Retinal pigment epithelial cell (primary cell): ENCODE measurements around the gene ARID1B.

Source experiments
- DNase-seq: peaks from one replicate; pipeline ENCODE4 v3.0.0-alpha.2; 2010; ENCODE audit warnings: low read depth
- H3K4me3 ChIP-seq: 2 replicates; pipeline ENCODE4 v1.5.1; 2011; ENCODE audit warnings: mild to moderate bottlenecking, low read length, control low read depth, moderate library complexity
- TF ChIP-seq, protein P1 (sequence below): conservative IDR thresholded peaks from 2 replicates; pipeline ENCODE4 v1.5.1; 2011; ENCODE audit warnings: low read depth, low read length, control low read depth, inconsistent platforms

ARID1B gene

DNA sequence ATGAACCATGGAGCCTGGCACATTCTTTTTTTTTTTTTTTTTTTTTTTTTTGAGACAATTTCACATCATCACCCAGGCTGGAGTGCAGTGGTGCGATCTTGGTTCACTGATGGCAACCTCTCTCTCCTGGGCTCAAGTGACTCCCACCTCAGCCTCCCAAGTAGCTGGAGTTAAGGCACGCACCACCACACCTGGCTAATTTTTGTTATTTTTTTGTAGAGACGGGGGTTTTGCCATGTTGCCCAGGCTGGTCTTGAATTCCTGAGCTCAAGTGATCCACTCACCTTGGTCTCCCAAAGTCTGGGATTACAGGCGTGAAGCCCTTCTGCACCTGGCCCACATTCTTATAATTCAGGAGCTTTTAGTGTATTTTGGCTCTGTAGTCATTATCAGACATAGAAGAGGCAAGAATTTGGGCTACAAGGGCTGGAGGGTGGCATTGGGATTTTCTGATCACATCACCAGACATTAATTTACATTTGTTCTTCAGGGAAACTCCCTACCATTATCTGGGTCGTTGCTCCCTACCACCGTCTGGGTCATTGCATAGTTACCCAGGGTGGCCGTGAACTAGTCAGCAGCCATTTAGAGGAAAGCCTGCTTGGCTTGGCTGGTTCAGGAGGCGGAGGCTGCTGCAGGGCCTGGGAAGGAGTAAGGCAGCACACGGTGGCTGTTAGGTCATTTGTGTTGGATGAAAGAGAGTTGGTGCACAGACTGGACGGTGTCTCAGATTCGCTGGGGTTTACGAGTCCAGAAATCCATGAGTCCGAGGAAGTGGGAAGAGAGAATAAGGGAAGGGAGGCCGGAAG, 17.6 kb downstream of the ARID1B start:
- TF ChIP-seq, protein P1, sequence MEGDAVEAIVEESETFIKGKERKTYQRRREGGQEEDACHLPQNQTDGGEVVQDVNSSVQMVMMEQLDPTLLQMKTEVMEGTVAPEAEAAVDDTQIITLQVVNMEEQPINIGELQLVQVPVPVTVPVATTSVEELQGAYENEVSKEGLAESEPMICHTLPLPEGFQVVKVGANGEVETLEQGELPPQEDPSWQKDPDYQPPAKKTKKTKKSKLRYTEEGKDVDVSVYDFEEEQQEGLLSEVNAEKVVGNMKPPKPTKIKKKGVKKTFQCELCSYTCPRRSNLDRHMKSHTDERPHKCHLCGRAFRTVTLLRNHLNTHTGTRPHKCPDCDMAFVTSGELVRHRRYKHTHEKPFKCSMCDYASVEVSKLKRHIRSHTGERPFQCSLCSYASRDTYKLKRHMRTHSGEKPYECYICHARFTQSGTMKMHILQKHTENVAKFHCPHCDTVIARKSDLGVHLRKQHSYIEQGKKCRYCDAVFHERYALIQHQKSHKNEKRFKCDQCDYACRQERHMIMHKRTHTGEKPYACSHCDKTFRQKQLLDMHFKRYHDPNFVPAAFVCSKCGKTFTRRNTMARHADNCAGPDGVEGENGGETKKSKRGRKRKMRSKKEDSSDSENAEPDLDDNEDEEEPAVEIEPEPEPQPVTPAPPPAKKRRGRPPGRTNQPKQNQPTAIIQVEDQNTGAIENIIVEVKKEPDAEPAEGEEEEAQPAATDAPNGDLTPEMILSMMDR, result no peak
- no peak for DNase-seq
- no peak overlapping the region for H3K4me3 ChIP-seq

DNA sequence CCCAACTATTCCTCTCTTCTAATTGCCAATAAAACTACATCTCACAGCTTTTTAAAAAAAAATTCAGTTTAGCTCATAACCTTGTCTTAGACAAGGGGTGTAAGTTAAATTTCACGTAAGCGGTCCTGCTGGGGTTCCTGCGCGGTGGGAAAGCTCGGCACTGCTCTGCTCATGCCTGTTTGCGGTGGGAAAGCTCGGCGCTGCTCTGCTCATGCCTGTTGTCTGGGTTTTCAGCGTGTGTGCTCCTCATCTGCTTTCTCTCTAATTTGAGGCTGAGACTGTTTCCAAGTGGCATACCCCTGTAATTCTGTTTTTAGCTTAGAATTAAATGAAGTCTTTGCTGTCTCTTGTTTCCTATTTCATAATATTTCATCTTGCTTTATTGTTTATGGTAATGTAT, 18.6 kb downstream of the ARID1B start:
- TF ChIP-seq, protein P1, result no peak
- DNase-seq, result no peak
- peak overlapping the region; percentile 21 for H3K4me3 ChIP-seq

DNA sequence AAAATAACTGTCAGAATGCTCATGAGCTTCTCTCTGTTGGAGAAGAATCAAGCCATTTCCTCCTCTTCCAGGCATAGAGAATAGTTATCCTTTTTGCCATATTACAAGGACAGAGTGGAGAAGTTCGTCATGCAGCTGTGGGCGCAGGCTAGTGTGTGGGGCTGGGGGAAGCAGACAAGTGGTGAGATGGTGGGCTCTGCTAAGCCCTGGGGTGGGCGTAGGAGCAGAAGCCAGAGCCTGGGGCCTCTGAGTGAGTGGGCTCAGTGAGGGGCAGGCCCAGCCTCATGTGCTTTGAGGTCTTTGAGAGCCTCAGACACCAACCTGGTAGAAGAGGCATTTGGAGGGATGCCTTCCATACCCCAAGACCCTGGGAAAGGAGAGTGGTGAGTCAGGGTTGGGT, 19.4 kb downstream of the ARID1B start:
- no peak overlapping the region for H3K4me3 ChIP-seq
- TF ChIP-seq, protein P1, result no peak
- DNase-seq, result no peak

DNA sequence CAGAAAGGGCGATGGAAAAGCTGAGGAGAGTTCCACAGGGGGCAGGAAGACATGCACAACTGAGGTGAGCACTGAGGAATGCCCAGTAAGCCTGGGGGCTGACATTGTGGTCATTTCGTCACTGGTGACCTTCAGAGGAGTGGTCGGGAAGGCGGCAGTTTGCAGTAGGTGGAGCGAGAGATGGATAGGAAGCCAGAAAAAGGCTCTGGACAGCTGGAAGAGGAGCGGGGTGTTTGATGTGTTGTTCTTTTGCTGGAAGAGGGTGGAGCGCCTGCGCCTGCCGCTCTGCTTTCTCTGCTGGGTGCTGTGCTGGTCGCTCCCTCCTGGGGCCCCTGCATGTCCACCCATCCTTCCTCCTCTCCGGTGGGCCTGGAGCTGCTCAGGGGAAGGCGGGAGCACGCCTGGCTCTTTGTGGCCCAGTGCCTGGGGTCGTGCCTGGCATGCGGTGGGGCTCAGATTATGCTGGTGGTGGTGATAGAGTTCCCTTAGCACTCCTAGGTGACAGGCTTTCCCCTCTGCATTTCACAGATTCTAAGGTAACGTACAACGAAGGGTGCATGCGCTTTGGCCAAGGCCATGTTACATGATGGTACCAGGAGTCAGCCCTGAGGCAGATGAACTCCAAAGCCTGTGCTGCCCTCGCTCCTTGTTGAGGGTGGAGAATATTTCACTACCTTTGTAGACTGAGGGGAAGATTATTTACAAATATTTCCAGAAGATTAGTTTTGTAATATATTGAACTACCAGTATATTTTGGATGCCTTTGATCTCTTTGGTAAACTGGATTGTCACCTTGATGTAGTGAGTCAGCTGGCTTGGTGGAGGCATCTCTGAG, 20.9 kb downstream of the ARID1B start:
- no peak overlapping the region for H3K4me3 ChIP-seq
- DNase-seq, result no peak
- TF ChIP-seq, protein P1, result no peak

DNA sequence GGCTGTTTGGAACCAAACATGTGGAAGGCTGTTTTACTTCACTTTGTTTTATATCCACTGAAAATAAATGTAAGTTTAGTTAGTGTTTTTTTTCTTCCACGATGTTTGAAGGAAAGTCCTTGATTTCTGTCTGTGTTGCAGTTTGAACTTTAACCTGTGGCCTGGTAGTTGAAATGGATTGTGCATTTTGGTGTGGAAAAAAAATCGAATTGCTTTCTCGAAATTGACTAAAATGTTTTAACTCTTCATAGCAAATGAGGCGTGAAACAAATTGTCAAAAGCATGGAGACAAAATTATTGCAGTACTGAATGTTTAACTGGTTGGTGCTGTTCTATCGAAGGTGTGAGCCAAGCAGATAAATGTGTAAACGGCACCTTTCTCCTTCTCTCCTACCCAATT, 24.5 kb downstream of the ARID1B start:
- no peak overlapping the region for H3K4me3 ChIP-seq
- no peak for DNase-seq
- TF ChIP-seq, protein P1, result no peak

DNA sequence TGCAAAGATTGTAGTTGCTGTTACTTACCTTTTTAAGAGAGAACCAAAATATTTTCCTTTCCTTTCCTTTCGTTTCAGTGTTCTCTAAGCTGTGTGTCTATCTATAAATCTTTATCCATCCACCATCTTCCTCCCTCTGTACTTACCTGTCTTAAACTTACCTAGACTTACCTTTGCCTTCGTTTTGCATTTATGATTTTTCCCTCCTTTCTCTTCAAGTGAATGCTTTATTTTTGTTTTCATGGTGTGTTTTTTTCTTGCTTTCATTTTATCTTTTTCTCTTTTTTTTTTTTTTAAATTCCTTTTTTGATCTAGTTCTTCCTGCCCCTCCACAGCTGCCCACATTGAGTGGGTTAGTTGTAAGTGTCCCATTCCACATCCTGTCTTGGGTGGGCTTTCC, 26.2 kb downstream of the ARID1B start:
- DNase-seq, result no peak
- no peak overlapping the region for H3K4me3 ChIP-seq
- TF ChIP-seq, protein P1, result no peak
